DMS79 treated with DMSO at 0.1 percent for 48 hours (cell line): ENCODE data around the gene TMEM132E.

Experiments
- DNase-seq: peaks from one replicate; lab custom pipeline; 2025; lab: John Stamatoyannopoulos, UW

TMEM132E gene

GRCh38 chr17:34634551-34635160, 55.3 kb downstream of the TMEM132E start:
- DNase-seq, result no peak

GRCh38 chr17:34635876-34636275, 56.5 kb downstream of the TMEM132E start:
- DNase-seq, result no peak

GRCh38 chr17:34637041-34637547, 57.7 kb downstream of the TMEM132E start:
- no peak for DNase-seq

GRCh38 chr17:34637548-34638525, 58.5 kb downstream of the TMEM132E start:
- no peak for DNase-seq

- no peak for DNase-seq
Measured at GRCh38 chr17:34638526-34639260, 59.3 kb downstream of the TMEM132E start.

- peak; percentile 91 for DNase-seq
Measured at GRCh38 chr17:34639706-34640425, 60.5 kb downstream of the TMEM132E start.

GRCh38 chr17:34641368-34641767, 62.0 kb downstream of the TMEM132E start:
- DNase-seq, result no peak

GRCh38 chr17:34644941-34645550, 65.7 kb downstream of the TMEM132E start:
- peak; percentile 88 for DNase-seq

- peak; percentile 98 for DNase-seq
Measured at GRCh38 chr17:34645594-34645993, 66.2 kb downstream of the TMEM132E start.

- peak; percentile 39 for DNase-seq
Measured at GRCh38 chr17:34647511-34647910, 68.1 kb downstream of the TMEM132E start.

- no peak for DNase-seq
Measured at GRCh38 chr17:34650051-34650750, 70.8 kb downstream of the TMEM132E start.

- DNase-seq, result no peak
Measured at GRCh38 chr17:34651402-34651811, 72.0 kb downstream of the TMEM132E start.

GRCh38 chr17:34652021-34652555, 72.7 kb downstream of the TMEM132E start:
- DNase-seq, result no peak

GRCh38 chr17:34653511-34653910, 74.1 kb downstream of the TMEM132E start:
- DNase-seq, result peak; percentile 40

- DNase-seq, result no peak
Measured at GRCh38 chr17:34654276-34654880, 75.0 kb downstream of the TMEM132E start.

GRCh38 chr17:34654881-34655276, 75.5 kb downstream of the TMEM132E start:
- no peak for DNase-seq

- no peak for DNase-seq
Measured at GRCh38 chr17:34656801-34657200, 77.4 kb downstream of the TMEM132E start.

- peak; percentile 54 for DNase-seq
Measured at GRCh38 chr17:34658811-34659560, 79.6 kb downstream of the TMEM132E start.

GRCh38 chr17:34663714-34664113, 84.3 kb downstream of the TMEM132E start:
- no peak for DNase-seq
